ENCODE results near the gene RREB1.

RREB1 gene

DNA sequence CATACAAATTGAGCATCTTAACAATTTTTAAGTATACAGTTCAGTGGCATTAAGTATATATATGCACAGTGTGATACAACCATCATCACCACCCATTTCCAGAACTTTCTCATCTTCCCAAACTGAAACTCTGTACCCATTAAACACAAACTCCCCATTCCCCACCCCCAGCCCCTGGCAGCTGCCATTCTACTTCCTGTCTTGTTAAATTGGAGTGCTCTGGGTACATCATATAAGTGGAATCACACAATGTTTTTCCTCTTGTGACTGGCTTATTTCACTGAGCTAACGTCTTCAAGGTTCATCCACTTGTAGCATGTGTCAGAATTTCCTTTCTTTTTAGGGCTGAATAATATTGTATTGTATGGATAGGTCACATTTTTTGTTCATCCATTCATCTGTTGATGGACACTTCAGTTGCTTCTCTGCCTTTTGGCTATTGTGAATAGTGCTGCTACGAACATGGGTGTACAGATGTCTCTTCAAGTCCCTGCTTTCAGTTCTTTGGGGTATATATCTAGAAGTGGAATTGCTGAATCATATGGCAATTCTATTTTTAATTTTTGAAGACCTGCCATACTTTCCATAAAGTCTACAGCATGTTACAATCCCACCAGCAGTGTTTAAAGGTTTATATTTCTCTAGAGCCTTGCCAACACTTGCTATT lies 19.6 kb upstream of the RREB1 start:
- no peak for DNase-seq (ENCODE audit: low spot score)

DNA sequence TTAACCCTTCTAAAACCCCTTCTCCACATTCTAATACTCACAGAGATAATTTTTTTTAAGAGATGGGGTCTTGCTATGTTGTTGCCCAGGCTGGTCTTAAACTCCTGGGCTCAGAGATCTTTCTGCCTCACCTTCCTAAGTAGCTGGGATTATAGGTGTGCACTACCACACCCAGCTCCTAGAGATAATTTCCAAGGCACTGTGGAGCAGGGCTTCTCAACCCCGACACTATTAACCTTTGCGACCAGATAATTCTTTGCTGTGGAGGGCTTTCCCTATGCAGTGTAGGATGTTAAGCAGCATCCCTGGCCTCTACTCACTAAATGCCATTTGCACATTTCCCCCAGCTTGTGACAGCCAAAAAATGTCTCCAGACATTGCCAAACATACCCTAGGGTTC lies 8.8 kb upstream of the RREB1 start:
- DNase-seq (ENCODE audit: low spot score): no peak

DNA sequence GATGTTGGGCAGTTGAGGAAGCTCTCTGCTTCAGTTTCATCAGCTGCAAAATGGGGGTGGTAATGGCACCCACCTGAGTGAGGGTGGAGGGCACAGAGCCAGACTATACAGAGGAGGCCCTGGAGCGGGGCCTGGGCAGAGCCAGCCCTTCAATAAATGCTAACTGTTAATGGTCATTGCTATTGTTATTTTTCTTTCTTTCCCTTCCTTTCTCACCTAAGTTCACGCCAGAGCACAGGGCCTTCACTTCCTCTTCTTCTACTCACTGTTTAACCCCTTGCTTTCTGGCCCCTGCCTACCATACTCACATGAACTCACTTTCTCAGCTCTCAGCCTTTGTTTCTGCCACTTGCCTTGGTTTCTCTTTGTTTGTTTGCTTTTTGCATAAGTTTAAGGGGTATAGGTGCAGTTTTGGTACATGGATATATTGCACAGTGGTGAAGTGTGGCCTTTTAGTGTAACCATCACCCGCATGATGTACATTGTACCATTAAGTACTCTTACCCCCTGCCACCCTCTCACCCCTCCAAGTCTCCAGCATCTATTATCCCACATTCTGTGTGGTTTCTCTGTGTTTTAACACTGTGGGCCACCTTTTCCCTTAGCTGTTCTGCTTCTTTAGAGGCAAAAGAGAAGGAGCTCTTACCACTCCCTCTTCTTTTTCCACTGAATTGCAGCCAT lies 7.5 kb upstream of the RREB1 start:
- no peak for DNase-seq (ENCODE audit: low spot score)

DNA sequence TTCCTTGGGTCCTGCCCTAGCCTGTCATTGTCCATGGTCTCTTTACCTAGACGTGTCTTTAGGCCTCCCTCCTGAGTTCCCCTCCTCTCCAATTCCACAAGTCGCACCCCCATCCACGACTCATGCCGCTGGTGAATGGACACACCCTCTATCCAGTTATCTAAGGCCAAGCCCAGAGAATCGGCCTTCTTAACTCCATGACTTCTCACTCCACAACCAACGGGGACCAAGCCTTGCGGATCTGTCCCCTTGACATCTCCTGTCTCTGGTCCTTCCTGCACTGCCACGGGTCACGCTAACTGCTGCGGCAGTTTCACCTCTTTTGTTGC lies 7.0 kb upstream of the RREB1 start:
- no peak for DNase-seq (ENCODE audit: low spot score)

DNA sequence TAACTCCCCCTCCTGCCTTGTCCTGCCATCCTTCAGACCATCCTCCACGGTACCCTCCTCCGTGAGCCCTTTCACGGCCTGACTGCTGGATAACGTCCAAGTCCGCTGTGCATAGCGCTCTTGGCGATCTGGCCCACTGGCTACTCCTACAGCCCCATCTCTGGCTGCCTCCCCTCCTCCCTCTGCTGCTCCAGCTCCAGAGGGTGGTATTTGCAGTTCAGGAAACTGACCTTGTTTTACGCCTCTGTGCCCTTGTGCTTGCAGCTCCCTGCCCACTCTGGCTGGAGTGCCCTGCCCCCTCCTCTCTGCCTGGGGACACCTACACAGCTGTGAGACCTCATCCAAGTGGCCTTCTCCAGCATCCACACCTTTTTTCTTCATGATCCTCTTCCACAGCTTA lies 6.5 kb upstream of the RREB1 start:
- DNase-seq (ENCODE audit: low spot score): no peak

DNA sequence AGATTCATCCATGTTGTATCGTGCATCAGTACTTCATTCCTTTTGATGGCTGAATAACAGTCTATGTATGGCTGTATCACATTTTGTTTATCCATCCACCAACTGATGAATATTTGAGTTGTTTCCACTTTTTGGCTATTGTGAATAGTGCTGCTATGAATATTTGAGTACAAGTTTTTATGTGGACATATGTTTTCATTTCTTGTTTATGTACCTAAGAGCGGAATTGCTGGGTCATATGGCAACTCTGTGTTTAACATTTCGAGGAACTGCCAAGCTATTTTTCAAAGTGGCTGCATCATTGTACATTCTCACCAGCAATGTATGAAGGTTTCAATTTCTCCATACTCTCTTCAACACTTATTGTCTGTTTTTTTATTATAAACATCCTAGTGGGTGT lies 3.0 kb upstream of the RREB1 start:
- no peak for DNase-seq (ENCODE audit: low spot score)

DNA sequence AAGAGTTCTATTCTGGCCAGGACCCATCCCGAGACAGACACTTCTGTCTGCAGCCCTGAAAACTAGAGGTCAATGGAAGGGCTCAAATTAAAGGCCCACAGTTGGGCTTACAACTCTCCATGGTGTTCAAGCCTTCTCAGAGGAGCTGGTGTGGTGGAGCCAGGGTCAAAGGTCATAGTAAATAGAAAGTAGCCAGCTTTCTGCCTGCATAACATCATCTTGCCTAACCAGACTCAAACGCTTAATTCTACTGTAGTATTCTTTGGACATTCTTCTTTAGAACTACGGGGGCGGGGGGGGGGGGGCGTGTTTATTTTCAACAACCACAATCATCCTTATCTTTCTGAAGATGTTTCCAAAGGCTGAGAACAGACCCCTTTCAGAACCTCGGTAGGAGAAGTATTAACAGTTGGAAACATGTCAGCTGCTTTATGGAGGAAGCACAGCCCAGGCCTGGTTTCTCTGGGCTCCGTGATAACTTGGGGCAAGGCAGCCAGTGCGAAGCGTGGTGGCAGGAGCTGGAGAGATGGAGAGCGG lies 1.5 kb upstream of the RREB1 start:
- no peak for DNase-seq (ENCODE audit: low spot score)

DNA sequence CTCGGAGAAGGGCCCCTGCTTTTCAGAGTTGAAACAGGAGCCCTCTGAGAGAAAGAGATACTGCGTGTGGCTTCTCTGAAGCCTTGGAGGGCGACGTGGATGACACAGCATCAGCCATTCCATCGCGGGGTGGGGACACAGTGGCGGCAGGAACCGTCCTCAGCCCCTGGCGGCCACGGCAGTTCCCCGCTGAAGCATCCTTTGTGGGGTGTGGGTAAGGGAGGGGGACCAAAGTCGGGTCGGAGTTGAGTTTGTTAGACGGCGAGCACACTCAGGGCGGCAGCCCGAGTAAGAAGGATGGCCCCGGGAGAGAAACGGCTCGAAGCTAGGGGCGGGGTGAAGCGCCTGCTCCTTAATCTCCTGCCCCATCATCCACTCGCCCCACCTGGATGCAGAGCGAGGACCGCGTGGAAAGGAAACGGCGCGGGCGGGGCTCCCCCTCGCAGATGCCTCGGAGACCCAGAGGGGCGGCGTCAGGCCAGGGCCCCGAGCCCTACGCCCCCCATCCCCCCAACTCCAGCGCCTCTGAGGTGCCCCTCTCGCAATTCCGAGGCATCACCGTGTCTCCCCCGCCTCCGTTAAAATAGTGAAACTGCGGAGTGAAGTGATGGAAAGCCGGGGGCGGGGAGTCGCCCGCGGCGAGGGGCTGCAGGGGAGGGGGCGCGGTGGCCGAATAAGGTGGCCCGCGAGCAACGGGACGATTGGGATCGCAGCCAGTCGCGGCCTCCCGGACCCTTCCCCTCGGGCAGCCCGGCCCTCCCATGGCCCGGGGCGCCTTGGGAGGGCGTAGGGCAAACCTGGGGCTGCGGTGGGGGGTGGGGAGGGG lies 796 bp upstream of the RREB1 start:
- peak; percentile 60 for DNase-seq (ENCODE audit: low spot score)

DNA sequence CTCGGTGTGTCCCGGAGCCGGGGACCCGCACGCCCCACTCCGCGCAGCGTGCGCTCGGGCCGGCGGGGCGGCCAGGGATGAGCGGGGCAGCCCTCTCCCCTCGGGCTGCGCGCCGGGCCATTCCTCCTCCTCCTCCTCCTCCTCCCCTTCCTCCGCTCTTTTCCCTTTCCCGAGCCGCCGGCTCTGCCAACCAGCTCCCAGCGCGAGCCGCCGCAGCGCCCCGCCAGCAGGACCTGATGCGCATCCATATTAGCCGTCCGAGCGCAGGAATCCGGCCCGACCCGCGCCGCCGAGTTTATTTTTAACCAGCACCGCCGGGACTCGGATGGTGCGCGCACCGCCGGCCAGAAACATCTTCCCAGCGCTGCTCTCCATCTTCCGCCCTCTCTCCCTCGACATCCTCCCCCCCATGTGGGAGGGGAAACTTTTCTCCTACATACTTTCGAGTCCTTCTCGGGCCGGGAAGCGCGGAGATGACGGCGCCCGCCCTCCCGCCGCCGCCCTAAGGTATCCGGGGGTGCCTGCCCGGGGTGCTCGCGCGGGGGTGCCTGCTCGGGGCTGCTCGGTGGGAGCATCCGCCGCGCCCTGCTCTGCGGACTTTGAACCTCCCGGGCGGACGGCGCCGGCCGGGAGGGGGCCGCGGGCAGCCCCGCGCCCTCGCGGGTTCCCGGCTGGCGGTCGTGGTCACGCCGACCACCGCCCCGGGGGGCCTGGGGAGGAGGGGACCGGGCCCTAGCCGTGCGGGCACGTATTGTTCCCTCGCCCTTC lies 619 bp downstream of the RREB1 start:
- DNase-seq (ENCODE audit: low spot score): peak; percentile 58

DNA sequence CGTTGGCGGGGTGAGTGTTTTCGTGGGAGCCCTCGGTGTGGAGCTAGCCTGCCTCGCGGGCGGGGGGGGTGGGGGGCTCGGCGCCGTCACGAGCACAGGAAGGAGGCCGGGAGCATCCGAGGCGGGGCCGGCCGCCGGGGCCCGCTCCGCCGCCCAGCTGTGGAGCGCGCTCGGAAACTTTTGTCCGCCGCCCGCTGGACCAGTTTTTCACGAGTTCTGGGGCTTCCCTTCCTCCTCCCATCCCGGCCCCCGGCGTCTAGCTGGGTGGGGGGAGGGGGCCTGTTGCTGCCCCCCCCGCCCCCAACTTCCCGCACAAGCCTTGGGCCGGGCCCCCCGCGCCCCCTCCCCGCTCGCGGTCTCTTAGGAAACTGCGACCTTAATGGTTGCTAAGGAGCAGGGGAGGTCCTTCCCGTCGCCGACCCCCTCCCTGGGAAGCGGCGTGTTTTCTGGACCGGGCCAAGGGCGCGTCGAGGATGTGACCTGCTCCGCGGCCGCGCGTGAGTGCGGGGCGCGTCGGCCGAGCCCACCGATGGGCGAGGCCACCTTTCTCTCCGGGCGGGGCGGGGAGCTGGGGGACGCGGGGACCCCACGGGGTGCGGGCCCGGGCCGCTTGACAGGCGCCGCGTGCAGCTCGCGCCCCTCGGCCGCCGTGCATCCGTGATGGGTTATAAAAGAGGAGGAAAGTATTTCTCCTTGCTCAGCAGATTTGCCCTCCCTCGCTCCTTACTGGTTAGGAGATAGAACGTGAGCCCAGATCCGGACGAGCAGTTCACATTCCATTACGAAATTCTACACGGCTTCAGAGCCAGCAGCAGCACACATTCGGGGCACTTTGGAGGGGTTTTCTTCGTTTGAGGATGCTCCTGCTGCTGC lies 1.4 kb downstream of the RREB1 start:
- peak; percentile 81 for DNase-seq (ENCODE audit: low spot score)

DNA sequence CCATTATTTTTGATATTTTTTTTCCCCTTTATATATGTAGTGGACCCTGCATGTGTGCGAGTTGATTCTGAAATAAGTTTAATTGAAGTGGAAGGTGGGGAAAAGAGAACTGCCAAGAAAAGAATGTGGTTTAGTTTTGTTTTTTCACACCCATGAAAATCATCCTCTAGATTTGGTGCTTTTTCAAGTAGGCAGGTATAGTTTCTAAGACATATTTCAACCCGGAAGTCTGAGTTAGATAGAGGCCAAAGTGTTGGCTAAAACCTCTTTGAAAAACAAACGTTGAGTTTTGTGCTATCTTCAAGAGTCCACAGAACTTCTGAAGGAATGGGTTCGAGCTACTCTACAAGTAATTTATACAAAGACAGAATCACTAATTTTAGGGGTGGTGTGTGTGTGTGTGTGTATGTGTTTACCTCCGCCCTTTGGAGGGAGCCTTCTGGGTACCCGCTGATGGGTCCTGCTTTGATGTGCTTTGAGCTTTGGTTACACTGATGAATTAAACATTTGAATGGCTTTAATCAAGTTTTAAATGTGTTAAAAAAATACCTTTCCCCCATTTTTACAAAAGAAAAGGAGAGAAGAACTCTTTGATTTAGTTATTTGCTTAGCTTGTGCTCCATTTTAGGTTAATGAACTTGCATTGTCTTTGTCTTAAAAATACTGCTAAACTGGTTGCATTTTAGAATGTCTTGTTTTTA lies 2.5 kb downstream of the RREB1 start:
- no peak for DNase-seq (ENCODE audit: low spot score)

DNA sequence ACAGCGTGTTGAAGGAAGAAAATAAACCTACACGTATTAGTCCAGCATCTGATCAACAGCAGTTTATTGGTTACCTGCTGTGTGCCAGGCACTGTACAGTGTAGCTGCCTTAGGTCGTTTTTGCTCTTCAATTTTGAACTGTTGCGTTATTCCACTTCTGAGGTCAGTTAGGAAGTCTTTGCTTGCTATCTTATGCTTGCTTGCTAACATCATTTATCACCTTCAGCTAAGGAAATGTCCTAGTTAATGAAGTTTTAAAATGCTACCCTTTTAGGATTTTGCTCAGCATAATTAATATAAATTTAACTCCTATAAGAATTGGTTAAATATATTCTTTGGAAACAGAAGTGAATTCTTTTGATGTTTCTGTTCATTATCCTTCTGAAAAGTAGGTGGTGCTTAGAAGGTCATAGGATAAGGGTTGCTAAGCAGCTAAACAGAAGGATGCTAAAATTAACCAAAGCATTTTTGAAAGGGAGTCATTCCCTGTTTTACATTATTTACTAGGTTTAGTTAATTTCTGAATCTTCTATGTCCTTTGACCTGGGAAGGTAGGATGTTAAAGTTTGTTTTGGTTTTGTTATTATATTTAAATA lies 3.4 kb downstream of the RREB1 start:
- no peak for DNase-seq (ENCODE audit: low spot score)

DNA sequence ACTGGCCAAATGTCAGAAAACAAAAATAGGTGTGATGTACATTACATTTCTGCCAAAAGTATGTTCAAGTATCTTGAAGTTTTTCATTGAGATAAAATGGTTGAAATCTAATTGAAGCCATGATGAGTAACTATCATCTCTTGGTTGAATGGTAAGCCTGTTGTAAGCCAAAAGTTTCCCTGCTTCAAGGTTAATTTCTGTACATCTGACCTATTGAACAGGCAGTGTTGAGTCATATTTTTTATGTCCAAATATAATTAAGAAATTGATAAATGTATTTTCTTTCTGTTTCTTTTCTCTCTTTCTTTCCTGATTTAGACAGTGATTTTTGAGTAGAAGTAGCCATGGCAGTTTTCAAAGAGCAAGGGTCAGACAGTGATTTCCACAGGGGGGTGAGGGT lies 4.4 kb downstream of the RREB1 start:
- no peak for DNase-seq (ENCODE audit: low spot score)

DNA sequence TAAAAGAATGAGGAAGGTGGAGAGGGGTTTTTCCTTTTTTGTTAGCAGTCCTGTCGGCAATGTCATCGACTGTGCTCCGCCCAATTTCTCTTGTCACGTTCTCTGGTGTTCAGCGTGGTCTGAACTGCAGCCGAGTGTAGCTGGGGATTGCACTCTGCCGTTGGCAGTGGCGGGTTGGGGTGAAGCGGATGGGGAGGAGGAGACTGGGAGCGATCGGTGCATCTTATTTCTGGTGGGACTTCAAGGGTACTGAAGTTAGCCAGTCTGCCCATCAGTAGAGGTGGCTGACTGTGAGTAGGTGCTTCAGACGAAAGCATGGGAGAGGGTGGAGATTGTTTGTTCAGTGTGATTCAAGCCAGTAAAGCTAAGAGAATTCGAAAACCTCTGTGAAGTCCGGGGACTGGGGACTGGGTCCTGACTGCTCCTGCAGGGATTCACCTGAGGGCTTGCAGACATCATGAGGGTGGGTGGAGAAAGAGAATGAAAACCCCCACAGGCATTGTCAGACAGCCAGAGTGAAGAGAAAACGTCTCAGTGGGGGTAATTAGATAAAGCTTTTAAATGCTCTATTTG lies 5.1 kb downstream of the RREB1 start:
- DNase-seq (ENCODE audit: low spot score): peak; percentile 32

DNA sequence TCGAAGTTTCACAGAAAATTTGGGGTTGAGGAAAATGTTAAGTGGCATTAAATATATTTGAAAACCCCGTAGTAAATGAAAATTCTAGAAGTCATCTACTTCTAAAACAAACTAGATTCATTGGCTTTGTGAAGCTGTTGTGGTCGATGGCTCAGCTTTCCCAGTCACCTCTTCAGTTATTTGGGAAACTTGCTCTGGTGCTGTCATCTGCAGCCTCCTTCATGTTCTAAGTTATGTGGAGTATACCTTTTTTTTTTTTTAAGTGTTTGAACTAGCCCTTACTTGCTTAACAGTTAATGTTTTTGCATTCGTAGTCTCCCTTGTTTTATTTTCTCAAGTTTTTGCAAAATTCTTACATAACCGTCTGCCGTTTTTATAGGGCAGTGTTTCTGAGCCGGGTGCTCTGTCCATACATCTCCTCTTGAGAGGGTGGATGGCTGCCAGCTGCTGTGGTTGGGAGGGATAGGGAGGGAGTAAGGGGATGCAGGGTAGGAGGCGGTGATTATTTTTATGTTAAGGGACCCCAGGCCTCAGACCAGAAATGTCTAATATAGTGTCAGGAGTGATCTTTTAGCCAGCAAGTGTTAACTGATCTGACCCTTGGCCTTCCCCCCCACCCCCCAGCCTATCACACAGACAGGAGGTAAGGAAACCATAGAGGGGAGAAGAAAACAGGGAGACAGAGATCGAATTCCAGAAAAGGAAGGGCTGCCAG lies 7.1 kb downstream of the RREB1 start:
- DNase-seq (ENCODE audit: low spot score): no peak

DNA sequence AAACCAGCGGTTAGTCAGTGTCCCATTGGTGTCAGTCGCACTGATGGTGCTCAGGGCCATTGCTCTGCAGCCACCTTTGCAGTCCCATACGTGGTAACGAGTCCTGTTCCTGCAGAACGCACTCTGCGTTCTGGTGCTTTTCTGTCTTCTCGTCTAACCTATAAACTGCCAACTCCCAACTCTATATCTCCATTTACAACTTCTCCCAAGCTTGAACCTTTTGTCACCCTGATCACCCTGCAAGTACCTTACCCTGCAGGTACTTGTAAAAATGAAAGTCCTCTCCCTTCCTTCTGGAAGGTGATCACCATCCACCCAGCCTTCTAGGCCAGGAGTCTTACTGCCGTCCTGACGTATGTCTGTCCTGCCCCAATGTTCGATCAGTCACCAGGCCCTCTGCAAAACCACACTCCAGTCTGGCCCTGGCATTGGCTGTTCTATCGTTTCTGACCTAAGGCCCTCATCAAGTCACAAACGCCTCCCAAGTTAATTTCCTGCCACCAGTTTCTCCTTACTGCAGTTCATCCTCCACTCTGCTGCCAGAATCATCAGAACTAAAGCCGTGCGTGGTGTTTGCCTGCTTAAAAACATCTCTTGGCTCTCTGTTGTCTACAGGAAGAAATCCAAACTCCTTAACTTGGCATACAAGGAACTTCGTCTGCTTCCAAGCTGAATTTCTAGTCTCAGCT lies 7.9 kb downstream of the RREB1 start:
- peak; percentile 13 for DNase-seq (ENCODE audit: low spot score)

DNA sequence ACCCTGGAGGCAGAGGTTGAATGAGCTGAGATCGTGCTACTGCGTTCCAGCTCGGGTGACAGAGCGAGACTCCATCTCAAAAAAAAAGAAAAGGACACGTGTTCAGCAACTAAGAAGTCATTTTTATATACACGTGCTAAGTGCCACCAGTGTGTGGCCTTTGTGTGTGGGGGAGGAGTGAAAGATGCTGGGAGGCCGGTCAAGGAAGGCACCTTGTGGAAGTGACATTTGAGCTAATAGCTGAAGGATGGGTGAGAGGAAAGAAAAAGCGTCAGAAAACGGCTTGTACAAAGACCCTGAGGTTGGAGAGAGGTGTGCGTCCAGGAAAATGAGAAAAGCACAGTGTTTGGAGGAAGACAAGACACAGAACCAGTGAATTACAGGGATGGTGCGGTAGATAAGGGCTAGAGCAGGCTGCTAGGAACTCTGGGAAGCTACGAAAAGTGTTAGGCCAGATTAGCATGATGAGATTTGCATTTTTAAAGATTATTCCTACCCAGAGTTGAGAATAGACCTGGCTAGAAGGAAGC lies 11.6 kb downstream of the RREB1 start:
- no peak for DNase-seq (ENCODE audit: low spot score)

DNA sequence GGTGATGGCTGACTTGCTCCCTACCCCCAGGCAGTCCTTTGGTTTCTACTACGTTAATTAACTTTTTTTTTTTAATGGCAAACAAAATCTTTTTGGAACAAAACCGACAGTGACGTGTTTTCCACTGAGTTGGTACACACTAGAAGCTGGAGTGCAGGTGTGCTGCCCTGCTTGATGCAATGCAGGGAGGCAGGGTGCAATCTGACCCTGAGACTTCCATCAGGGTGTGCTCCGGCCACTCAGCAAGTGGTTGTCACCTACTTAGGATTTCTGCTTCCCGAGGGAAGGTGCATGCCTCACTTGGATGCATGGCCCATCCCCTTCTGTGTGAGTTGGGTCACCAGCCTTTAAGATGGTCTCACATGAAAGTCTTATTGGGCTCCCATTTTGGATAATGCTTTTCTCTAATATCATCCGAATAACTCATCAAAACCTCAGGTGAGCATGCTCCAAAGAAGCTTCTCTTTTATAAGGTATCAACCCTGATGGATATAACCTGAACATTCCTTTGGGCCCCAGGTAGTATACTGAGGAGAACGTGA lies 14.0 kb downstream of the RREB1 start:
- DNase-seq (ENCODE audit: low spot score): no peak
